ENCODE measurements around the gene ARHGAP1.
"Not testable (repeated sequence)": the region's sequence is repeated elsewhere in the genome, so short reads cannot be mapped to it uniquely, and the experiment has no call there.

Gene ARHGAP1

DNA sequence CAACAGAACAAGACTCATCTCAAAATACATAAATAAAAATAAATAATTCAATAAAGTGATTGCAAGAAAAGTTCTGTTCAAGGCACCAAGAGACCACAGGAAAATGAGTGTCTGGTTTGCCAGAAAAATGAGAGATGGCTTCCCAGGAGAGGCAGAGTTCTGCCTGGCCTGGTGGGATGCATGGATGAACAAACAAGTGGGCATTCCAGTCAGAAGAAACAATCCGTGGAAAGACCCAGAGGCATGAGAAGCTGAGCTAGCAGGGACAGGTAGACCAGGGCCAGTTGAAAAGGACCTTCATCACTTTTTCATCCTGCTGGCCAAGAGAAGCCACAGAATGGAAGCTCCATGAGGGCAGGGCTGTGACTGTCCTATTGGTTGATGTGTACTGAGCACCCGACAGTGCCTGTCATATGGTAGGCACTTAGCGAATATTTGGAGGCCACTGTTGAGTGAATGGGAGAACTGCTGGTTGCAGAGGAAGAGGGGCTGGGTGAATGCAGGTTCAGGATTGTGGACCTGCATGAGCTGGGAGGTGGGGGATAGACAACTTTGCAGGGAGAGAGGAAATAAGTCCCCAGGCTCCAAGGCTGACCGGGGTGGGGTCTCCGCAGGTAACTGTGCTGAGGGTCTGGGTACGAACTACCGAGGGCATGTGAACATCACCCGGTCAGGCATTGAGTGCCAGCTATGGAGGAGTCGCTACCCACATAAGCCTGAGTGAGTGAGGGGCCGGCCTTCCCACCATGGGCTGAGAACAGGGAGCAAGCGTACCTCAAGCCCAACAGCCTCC is 22.3 kb upstream of the ARHGAP1 start:
- DNase-seq, result no peak

DNA sequence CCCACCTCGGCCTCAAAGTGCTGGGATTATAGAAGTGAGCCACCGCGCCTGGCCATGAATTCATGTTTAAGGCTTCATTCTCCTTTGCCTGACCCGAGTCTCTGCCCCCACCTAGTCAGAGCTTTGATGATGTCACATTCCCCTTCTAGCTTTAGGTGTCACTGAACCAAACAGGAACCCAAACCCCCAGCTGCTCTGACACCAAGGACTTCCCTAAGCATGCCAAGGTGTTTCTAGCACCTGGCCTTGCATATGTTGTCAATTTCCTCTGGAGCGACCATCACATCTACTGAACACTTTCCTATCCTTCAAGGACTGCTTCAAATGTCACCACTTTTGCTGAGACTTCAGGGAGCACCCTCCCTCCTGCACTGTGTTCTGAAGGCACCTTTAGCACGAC is 20.9 kb upstream of the ARHGAP1 start:
- DNase-seq, result no peak

- no peak for DNase-seq
Measured at GRCh38 chr11:46719543-46720218, 19.3 kb upstream of the ARHGAP1 start.

DNA sequence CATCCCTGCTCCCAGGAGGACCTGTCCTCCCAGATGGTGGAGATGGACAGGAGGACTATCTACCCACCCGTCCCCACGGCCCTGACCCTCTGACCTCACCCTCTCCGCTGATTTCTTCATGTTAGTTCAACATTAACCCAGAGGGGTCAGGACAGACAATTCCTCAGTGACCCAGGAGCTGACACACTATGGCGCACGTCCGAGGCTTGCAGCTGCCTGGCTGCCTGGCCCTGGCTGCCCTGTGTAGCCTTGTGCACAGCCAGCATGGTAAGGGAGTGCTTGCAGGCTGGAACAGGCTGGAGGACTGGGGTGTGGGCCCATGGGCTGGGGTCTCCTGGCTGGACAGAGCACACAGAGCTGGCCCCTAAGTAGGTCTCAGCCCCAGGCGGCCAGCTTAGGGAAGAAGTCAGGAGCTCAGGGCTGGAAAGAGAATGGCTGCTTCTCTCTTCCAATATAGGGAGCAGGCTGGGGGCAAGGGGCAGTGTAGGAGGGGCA is 18.7 kb upstream of the ARHGAP1 start, which contains the start of gene F2:
TSS of gene F2 (plus strand) at position 166 of the 495 bp plus-strand sequence. CDS start at position 189, 23 bp downstream.
- no peak for DNase-seq

GRCh38 chr11:46718155-46719019 is 18.0 kb upstream of the ARHGAP1 start:
- no peak for DNase-seq

DNA sequence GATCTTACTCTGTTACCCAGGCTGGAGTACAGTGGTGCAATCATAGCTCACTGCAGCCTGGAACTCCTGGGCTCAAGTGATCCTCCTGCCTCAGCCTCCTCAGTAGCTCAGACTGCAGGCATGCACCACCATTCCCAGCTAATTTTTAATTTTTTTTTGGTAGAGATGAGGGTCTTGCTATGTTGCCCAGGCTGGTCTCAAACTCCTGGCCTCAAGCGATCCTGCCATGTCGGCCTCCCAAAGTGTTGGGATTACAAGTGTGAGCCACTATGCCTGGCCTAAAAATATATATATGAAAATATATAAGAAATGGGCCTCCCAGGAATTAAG is 17.4 kb upstream of the ARHGAP1 start:
- not testable (repeated sequence) for DNase-seq

- DNase-seq, result no peak
Measured at GRCh38 chr11:46712874-46713576, 12.6 kb upstream of the ARHGAP1 start.

GRCh38 chr11:46711303-46711702 is 10.9 kb upstream of the ARHGAP1 start:
- no peak for DNase-seq

GRCh38 chr11:46710821-46711269 is 10.4 kb upstream of the ARHGAP1 start:
- no peak for DNase-seq

DNA sequence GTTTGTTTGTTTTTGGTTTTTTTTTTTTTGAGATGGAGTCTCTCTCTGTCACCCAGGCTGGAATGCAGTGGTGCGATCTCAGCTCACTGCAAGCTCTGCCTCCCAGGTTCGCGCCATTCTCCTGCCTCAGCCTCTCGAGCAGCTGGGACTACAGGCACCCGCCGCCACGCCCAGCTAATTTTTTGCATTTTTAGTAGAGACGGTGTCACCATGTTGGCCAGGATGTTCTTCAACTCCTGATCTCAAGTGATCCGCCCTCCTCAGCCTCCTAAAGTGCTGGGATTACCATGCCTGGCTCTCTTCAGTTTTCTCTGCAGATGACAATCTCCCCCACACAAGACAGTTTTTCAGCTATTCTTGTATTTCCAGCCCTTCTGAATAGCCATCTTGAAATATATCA is 8.9 kb upstream of the ARHGAP1 start:
- not testable (repeated sequence) for DNase-seq

- DNase-seq, result no peak
Measured at GRCh38 chr11:46706886-46707285, 6.5 kb upstream of the ARHGAP1 start.

GRCh38 chr11:46705070-46705688 is 4.8 kb upstream of the ARHGAP1 start:
- no peak for DNase-seq

DNA sequence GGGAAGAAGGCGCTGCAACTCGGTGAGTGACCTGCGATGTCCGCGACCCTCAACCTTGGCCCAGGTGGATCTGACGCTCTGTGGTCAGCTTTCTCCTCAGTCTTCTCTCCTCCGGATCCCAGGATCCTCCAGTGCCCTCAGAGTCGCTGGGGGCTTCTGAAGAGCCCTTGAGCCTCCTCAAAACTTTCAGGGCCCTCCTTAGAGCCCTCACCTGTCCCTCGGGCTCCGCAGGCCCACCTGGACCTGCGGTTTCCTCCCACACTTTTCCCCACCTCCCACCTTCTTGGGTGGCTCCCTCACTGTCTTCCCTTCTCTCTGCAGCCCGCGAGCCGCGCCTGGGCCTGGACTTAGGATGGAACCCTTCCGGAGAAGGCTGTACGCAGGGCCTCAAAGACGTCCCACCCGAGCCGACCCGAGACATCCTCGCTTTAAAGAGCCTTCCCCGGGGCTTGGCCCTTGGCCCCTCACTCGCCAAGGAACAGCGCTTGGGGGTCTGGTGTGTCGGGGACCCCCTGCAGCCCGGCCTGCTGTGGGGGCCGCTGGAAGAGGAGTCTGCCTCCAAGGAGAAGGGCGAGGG is 747 bp upstream of the ARHGAP1 start:
- DNase-seq, result no peak

GRCh38 chr11:46698597-46698996 is 1.8 kb downstream of the ARHGAP1 start:
- no peak for DNase-seq

DNA sequence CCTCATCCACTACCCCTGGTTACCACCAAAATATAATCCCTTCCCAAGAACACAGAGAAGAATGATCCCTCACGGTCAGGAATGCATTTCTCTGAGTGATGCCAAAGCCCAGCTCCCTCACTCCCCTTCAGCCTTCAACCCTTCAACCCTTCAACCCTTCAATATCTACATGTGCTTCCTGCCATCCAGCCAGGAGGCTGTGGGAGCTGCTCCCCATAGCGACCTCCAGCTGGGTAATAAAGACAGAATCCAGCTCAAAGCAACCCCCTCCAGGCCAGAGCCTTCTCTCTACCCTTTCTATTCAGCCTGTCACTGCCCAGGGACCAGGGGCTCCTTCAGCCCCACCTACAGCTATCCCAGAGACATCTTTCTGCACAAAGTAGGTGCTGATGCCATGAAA is 2.7 kb downstream of the ARHGAP1 start:
- DNase-seq, result no peak

GRCh38 chr11:46697303-46697702 is 3.1 kb downstream of the ARHGAP1 start:
- DNase-seq, result no peak

DNA sequence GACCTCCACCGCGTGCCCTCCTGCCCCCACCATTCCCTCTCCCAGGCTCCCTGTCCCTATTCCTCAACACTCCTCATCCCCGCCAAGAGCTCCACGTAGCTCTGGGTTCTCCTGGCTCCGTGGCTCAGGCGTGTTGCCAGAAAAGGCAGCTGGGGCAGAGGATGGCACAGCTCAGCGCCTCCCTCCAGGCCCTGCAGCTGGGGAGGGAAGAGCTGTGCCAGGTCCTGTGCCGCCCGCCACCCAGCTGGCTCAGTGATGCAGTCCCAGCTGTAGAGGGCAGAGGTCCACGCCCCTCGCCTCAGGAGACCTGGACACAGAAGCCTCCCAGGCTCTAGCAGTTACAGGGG is 4.2 kb downstream of the ARHGAP1 start:
- no peak for DNase-seq

DNA sequence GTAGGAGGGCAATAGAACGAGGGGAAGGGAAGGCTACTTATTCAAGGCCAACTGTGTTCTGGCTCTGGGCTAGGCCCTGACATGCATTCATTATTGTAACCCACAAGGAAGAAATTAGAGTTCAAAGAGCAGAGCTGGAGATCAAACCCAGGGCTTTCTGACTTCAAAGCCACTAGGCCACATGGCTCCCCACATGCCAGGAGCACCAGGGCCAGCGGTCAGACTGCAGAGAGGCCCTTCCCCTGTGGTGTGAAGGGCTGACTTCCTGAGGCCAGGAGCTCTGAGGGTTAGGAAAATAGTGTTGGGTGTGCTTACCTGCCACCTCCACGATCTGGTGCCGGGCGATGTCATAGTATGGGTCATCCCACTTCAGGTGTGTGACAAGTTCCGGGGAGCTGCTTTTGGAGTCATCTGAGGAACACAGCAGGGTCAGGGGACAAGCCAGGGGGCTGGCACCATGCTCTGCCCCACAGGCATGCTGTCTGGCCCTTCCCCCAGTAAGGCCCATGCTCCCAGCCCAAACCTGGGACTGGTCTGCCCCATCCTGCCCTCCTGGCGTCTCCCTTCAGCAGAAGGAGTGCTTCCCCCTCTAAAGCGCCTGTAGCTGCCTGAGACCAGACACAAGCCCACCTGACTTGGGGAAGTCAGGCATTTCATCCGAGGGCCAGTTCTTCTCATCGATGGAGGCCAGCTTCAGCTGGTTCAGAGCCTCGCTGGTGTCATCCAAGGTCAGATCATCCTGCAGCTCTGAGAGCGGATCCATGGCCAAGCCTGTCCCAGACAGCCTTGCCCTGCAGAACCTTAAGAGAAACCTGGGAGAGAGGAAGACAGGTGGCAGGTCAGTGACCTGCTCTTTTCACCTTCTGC is 4.8 kb downstream of the ARHGAP1 start:
- DNase-seq, result no peak

DNA sequence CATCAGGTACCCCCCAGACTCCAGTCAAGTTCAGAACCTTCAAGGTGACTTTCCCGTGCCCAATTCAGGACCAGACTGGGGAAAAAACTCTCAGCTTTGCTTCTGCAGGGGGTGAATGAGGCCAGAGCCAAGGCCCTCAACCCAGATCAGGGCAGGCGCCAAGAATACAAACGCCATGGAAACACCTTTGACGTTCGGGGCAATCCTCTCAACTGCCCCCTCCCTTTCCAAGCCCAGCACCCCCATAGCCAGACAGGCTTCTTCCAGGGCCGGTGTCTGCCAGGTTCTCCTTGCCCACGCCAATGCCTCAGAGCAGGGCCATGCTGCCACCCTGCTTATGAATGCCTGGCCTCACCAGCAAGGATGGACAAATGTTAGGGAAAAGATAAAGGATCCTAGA is 5.8 kb downstream of the ARHGAP1 start:
- DNase-seq, result no peak

GRCh38 chr11:46694072-46694471 is 6.3 kb downstream of the ARHGAP1 start:
- no peak for DNase-seq

DNA sequence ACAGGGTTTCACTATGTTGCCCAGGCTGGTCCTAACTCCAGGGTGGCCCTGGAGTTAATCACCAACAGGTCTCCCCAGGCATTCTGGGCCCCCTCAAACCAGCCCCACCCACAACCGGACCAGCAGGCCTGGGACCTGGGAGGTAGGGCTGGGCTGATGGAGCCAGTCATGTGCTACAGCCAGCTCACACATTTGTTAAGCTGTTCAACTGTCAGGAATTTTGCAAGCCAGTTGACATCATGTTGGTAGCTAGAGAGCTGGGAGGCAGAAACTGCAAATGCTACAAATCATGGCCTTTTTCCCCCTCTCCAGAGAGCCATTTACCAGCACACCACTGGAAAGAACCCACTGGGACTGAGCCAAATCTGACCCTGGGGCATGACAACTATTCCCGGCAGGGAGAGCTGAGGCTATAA is 6.8 kb downstream of the ARHGAP1 start:
- DNase-seq, result no peak

All from activated CD4-positive, CD25-positive, alpha-beta regulatory T cell (primary cell).